Neural progenitor cell (in vitro differentiated cells): ENCODE data around the gene ARL16.

Experiments used
- EZH2 ChIP-seq: fragments of 200-600 bp; sonication (generic); IDR thresholded peaks from 2 replicates; pipeline ENCODE4 v1.6.1; 2017; ENCODE audit warnings: antibody characterized with exemption, mild to moderate bottlenecking, moderate library complexity
- EZH2phosphoT487 ChIP-seq: fragments of 200-600 bp; sonication (generic); IDR thresholded peaks from 2 replicates; pipeline ENCODE4 v1.6.1; 2017; ENCODE audit warnings: antibody characterized with exemption
- TF ChIP-seq, protein P1 (sequence below): fragments of 200-600 bp; sonication (generic); IDR thresholded peaks from 2 replicates; pipeline ENCODE4 v1.5.1; 2017; ENCODE audit warnings: antibody characterized with exemption, mild to moderate bottlenecking

DNA sequence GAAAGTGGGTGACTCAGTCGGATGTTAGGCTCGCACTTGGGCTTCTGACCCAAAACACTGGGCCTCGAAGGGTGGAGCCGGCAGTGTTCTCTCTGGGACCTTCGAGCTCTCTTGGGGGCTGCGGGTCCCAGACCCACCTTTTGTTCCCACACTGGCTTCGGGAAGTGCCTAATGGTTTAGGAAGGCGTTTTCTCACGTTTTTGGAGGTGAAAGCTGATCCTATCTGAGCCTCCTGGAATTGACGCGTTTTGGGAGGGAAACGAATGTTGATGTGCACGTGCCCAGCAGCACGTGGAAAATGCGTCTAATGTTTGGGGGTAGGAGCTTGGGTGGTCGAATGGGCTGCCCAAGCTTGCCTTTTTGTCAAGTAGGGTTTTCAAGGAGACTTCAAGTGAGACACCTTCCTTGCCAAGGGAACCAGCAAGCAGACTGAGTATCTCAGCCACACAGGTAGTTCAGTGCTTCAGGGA, 880 bp upstream of the ARL16 start:
- TF ChIP-seq, protein P1, sequence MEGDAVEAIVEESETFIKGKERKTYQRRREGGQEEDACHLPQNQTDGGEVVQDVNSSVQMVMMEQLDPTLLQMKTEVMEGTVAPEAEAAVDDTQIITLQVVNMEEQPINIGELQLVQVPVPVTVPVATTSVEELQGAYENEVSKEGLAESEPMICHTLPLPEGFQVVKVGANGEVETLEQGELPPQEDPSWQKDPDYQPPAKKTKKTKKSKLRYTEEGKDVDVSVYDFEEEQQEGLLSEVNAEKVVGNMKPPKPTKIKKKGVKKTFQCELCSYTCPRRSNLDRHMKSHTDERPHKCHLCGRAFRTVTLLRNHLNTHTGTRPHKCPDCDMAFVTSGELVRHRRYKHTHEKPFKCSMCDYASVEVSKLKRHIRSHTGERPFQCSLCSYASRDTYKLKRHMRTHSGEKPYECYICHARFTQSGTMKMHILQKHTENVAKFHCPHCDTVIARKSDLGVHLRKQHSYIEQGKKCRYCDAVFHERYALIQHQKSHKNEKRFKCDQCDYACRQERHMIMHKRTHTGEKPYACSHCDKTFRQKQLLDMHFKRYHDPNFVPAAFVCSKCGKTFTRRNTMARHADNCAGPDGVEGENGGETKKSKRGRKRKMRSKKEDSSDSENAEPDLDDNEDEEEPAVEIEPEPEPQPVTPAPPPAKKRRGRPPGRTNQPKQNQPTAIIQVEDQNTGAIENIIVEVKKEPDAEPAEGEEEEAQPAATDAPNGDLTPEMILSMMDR, result no peak
- TF ChIP-seq EZH2 (no peak), EZH2phosphoT487 (no peak)
